ENCODE results near the gene HPS1.

Gene HPS1

GRCh38 chr10:98396096-98397063, 50.4 kb downstream of the HPS1 start:
- no peak overlapping the region for H3K4me3 ChIP-seq (IDR thresholded peaks at IDR 0.05; ENCODE audit: insufficient read depth, low read depth, low read length)
- no peak overlapping the region for H3K9ac ChIP-seq
- H3K4me2 ChIP-seq, result no peak overlapping the region
- no peaks in the 10 kb centered on the region for H4K20me1 ChIP-seq (ENCODE audit: insufficient read depth)
- no peaks in the 10 kb centered on the region for H3K79me2 ChIP-seq (ENCODE audit: insufficient read depth, low read depth)
- no peak overlapping the region for H2AFZ ChIP-seq (ENCODE audit: low read depth)
- no peaks in the 10 kb centered on the region for H3K27me3 ChIP-seq (ENCODE audit: insufficient read depth, low read depth)
- no peaks in the 10 kb centered on the region for H3K36me3 ChIP-seq (ENCODE audit: insufficient read depth)
- H3K4me1 ChIP-seq (ENCODE audit: low read depth, poor library complexity, severe bottlenecking), result no peaks in the 10 kb centered on the region
- TF ChIP-seq CTCF (conservative IDR thresholded peaks at IDR 0.05; ENCODE audit: low read depth, low read length), result no peak
- no peak overlapping the region for H3K27ac ChIP-seq

- Histone ChIP-seq H3K27me3 (ENCODE audit: insufficient read depth, low read depth) (no peaks in the 10 kb centered on the region), H3K27ac (no peak overlapping the region), H3K79me2 (ENCODE audit: insufficient read depth, low read depth) (no peaks in the 10 kb centered on the region), H2AFZ (ENCODE audit: low read depth) (no peak overlapping the region), H3K4me1 (ENCODE audit: low read depth, poor library complexity, severe bottlenecking) (no peaks in the 10 kb centered on the region), H4K20me1 (ENCODE audit: insufficient read depth) (no peaks in the 10 kb centered on the region), H3K9ac (no peak overlapping the region), H3K4me2 (no peak overlapping the region), H3K4me3 (IDR thresholded peaks at IDR 0.05; ENCODE audit: insufficient read depth, low read depth, low read length) (no peak overlapping the region), H3K36me3 (ENCODE audit: insufficient read depth) (no peaks in the 10 kb centered on the region)
- TF ChIP-seq CTCF (conservative IDR thresholded peaks at IDR 0.05; ENCODE audit: low read depth, low read length), result no peak
These were observed 51.8 kb downstream of the HPS1 start for GRCh38 chr10:98394851-98395440.

- Histone ChIP-seq H3K27me3 (ENCODE audit: insufficient read depth, low read depth) (no peaks in the 10 kb centered on the region), H3K4me3 (IDR thresholded peaks at IDR 0.05; ENCODE audit: insufficient read depth, low read depth, low read length) (no peak overlapping the region), H3K9ac (no peak overlapping the region), H2AFZ (ENCODE audit: low read depth) (no peak overlapping the region), H4K20me1 (ENCODE audit: insufficient read depth) (no peaks in the 10 kb centered on the region), H3K36me3 (ENCODE audit: insufficient read depth) (no peaks in the 10 kb centered on the region), H3K27ac (no peak overlapping the region), H3K4me2 (no peak overlapping the region), H3K4me1 (ENCODE audit: low read depth, poor library complexity, severe bottlenecking) (no peaks in the 10 kb centered on the region), H3K79me2 (ENCODE audit: insufficient read depth, low read depth) (no peaks in the 10 kb centered on the region)
- TF ChIP-seq CTCF (conservative IDR thresholded peaks at IDR 0.05; ENCODE audit: low read depth, low read length), result no peak
These were observed 55.1 kb downstream of the HPS1 start for GRCh38 chr10:98391578-98391991.

DNA sequence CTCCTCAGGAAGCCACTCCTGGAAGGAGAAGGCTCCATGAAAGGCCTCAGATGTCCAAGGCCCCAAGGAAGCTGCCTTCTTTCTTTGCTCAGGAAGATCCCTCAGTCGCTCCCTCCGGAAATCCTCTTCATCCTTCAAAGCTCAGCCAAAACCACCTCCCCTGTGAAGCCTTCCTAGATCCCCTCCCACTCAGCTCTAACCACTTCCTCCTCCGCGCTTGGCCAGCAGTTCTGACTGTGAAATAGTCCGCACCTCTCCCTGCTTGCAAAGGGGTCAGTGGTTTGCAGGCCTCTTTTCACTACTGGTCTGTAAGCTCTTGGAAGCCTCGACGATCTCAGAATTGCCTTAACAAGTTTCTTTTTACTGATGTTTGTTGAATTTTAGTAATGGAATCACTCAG, 55.7 kb downstream of the HPS1 start:
- H3K4me1 ChIP-seq (ENCODE audit: low read depth, poor library complexity, severe bottlenecking), result no peaks in the 10 kb centered on the region
- no peaks in the 10 kb centered on the region for H4K20me1 ChIP-seq (ENCODE audit: insufficient read depth)

More for the DNA sequence above, 55.7 kb downstream of the HPS1 start:
- Histone ChIP-seq H3K4me2 (no peak overlapping the region), H3K79me2 (ENCODE audit: insufficient read depth, low read depth) (no peaks in the 10 kb centered on the region), H3K9ac (no peak overlapping the region), H3K27me3 (ENCODE audit: insufficient read depth, low read depth) (no peaks in the 10 kb centered on the region), H2AFZ (ENCODE audit: low read depth) (no peak overlapping the region), H3K36me3 (ENCODE audit: insufficient read depth) (no peaks in the 10 kb centered on the region), H3K27ac (no peak overlapping the region), H3K4me3 (IDR thresholded peaks at IDR 0.05; ENCODE audit: insufficient read depth, low read depth, low read length) (no peak overlapping the region)
- no peak for TF ChIP-seq CTCF (conservative IDR thresholded peaks at IDR 0.05; ENCODE audit: low read depth, low read length)
